HG03039 (cell line): ENCODE results near the gene ZBTB39.
"Not testable (repeated sequence)": the region's sequence is repeated elsewhere in the genome, so short reads cannot be mapped to it uniquely, and the experiment has no call there.

Experiments
- ATAC-seq: cut with Tn5 transposase; IDR thresholded peaks from one replicate; pipeline ENCODE4 v1.9.1; 2021; ENCODE audit warnings: mild to moderate bottlenecking, moderate library complexity; ENCODE audit not compliant: unreplicated experiment

The ZBTB39 gene

DNA sequence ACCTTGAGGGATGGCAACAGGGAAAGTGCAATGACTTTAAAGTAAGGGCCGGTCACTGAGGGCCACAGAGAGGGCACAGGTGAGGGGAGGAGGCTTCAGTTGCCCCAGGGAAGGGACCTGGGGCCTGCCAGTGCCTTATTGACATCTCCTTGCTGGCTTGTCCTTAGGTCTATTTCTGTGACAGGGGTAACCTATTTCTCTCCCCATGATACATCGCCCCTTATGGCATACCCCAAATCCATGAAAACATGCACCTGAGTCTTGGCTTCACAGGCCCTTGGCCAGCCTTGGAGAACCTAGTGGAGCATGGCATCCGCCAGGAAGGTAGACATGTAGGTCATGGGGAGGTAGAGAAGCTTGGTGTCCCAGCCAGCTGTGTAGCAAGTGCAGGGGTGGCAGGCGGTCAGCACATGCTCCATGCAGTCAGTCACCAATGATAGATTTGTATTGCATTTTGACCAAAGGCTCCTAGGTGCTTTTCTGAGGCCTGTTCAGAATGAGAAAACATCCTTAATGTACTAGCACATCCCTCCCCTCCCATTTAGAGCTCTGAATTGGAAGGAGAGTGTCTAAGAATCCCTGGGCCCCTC lies 25.3 kb downstream of the ZBTB39 start:
- ATAC-seq, result no peak

DNA sequence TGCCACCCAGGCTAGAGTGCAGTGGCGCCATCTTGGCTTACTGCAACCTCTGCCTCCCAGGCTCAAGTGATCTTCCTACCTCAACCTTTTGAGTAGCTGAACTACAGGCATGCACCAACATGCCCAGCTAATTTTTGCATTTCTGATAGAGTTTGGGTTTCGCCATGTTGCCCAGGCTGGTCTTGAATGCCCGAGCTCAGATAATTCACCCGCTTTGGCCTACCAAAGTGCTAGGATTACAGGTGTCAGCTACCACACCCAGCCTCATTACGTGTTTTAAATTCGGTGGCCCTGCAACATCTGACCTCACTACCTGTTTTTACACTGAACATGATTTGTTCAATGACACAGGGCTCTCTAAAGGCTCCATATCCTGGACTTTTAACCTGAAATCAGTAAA lies 26.1 kb downstream of the ZBTB39 start:
- ATAC-seq, result no peak

DNA sequence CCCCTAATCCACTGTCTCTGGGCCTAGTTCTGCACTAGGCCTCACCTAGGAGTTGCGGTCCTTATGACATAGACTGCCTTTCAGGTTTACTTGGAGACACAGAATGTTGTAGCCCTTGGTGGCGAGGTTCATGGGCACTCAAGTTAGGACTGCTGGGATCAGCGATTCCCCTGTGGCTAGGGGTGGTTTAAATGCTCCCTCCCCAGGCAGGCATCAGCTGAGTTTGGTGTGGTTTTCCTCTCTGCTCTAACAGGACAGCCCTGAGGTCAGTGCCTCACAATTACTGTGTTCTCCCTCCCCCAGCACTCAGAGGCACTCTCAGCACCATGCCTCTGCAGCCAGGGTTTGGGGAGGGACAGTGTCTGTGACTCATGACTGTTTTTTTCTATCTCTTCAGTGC lies 26.7 kb downstream of the ZBTB39 start:
- ATAC-seq, result no peak

DNA sequence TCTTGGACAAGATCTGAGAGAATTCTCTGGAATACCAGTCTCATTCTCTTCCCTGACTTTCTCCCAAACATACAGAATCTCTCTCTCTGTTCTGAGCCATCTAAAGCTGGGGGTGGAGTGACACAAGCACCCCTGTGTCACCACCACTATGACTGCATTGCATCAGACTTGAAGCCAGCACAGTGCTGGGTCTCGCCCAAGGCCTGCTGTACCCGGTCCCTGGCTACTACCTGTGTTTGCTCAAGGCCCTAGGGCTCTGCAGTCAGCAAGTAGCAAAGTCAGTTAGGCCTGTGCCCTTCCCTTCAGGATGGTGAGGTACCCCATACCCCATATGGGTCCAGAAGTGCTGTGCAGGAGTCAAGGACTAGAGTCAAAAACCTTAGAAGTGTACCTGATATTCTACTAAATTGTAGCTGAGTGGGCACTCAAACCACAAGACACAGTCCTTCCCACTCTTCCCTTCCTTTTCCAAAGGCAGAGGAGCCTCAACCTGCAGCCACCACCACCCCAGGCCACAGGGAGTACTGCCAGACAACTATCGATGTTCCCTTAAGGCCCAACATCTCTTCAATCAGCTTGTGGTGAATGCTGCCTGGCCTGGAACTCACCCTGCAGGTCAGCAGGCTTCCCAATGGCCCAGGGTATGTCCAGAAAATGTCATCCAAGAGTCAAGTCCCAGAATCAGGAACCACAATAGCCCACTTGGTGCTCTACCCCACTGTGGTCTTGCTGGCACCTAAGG lies 27.8 kb downstream of the ZBTB39 start:
- ATAC-seq, result no peak

DNA sequence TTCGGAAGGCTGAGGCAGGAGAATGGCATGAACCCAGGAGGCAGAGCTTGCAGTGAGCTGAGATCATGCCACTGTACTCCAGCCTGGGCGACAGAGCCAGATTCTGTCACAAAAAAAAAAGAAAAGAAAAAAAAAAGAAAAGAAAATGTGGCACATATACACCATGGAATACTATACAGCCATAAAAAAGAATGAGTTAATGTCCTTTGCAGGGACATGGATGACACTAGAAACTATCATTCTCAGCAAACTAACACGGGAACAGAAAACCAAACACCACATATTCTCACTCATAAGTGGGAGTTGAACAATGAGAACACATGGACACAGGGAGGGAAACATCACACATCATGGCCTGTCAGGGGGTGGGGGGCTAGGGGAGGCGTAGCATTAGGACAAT lies 29.0 kb downstream of the ZBTB39 start:
- ATAC-seq, result not testable (repeated sequence)

DNA sequence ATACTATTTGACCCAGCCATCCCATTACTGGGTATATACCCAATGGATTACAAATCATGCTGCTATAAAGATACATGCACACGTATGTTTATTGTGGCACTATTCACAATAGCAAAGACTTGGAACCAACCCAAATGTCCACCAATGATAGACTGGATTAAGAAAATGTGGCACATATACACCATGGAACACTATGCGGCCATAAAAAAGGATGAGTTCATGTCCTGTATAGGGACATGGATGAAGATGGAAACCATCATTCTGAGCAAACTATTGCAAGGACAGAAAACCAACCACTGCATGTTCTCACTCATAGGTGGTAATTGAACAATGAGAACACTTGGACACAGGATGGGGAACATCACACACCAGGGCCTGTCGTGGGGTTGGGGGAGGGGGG lies 32.1 kb downstream of the ZBTB39 start:
- not testable (repeated sequence) for ATAC-seq

DNA sequence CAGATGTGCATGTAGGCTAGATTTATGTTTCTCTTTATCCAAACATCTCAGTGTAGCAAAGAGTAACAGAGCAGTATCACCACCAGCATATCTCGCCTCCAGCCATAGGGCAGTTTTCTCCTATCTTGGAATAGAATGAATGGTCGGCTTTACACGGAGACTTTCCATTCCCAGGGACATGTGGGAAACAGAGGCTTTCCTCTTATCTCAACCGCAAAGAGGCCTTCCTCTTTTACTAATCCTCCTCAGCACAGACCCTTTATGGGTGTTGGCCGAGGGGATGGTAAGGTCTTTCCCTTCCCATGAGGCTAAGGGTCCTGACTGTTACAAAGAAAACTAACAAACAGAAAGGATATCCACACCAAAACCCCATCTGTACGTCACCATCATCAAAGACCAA lies 37.4 kb downstream of the ZBTB39 start:
- not testable (repeated sequence) for ATAC-seq

DNA sequence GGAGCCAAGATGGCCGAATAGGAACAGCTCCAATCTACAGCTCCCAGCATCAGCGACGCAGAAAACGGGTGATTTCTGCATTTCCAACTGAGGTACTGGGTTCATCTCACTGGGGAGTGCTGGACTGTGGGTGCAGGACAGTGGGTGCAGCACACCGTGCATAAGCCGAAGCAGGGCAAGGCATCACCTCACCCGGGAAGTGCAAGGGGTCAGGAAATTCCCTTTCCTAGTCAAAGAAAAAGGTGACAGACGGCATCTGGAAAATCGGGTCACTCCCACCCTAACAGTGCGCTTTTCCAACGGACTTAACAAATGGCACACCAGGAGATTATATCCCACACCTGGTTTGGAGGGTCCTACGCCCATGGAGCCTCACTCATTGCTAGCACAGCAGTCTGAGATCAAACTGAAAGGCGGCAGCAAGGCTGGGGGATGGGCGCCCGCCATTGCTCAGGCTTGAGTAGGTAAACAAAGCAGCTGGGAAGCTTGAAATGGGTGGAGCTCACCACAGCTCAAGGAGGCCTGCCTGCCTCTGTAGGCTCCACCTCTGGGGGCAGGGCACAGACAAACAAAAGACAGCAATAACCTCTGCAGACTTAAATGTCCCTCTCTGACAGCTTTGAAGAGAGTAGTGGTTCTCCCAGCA lies 40.2 kb downstream of the ZBTB39 start:
- not testable (repeated sequence) for ATAC-seq

DNA sequence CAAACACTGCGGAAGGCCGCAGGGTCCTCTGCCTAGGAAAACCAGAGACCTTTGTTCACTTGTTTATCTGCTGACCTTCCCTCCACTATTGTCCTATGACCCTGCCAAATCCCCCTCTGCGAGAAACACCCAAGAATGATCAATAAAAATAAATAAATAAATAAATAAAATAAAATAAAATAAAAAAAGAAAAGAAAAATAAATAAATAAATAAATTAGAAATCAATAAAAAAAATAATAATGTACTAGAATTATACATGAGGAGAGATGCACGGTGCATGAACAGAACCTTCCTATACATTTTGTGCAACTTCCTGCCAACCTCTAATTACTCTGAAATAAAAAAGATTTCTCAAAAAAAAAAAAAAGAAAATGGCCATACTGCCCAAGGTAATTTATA lies 41.2 kb downstream of the ZBTB39 start:
- ATAC-seq, result not testable (repeated sequence)

DNA sequence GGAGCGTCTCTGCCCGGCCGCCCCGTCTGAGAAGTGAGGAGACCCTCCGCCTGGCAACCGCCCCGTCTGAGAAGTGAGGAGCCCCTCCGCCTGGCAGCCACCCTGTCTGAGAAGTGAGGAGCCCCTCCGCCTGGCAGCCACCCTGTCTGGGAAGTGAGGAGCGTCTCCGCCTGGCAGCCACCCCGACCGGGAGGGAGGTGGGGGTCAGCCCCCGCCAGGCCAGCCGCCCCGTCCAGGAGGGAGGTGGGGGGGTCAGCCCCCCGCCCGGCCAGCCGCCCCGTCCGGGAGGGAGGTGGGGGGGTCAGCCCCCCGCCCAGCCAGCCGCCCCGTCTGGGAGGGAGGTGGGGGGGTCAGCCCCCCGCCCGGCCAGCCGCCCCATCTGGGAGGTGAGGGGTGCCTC lies 42.8 kb downstream of the ZBTB39 start:
- not testable (repeated sequence) for ATAC-seq

DNA sequence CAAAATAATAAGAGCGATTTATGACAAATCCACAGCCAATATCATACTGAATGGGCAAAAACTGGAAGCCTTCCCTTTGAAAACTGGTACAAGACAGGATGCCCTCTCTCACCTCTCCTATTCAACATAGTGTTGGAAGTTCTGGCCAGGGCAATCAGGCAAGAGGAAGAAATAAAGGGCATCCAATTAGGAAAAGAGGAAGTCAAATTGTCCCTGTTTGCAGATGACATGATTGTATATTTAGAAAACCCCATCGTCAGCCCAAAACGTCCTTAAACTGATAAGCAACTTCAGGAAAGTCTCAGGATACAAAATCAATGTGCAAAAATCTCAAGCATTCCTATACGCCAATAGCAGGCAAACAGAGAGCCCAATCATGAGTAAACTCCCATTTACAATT lies 44.1 kb downstream of the ZBTB39 start:
- ATAC-seq, result not testable (repeated sequence)

DNA sequence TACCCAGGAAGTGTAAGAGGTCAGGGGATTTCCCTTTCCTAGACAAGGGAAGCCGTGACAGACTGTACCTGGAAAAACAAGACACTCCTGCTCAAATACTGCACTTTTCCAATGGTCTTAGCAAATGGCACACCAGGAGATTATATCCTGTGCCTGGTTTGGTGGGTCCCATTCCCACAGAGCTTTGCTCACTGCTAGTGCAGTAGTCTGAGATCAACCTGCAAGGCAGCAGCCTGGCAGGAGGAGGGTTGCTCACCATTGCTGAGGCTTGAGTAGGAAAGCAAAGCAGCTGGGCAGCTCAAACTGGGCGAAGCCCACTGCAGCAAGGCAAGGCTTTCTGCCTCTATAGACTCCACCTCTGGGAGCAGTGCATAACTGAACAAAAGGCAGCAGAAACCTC lies 47.9 kb downstream of the ZBTB39 start:
- ATAC-seq, result no peak

DNA sequence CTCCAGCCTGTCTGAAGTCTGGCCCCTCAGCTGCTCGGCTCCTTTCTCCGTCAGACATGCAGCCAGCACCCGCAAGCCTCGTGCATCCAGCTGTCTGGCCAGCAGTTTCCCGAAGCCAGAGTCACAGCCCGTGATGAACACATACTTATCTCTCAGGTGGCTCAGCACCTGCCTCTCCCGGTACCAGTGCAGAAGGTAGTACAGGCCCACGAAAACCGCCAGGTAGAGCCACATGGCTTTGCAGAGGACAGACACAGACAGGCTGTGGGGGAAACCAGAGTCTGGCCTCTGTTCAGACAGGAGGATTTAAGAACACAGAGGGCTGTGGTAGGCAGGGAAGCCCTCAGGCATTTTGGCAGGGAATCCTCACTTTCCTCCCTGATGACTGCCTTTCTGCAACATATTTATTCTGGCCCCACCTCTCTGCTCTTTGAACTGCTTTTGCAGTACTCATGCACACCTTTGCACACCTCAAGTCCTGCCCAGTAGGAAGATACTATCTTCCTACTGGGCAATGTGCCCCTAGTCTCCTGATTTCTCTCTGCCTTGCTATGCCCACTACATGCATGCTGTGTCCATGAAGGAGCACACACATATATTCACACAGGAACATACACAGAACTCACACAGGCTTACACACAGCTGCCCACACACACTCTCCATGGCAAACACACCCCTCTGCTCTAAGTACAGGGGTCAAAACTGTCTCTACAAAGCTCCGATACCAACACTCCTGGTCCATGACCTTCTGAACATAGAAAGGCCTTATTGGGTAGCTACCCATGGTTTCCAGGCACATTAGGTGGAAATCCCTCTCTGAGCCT lies 48.9 kb downstream of the ZBTB39 start, which contains the start of gene RDH16:
RDH16 (minus strand) TSS at position 380 of the 824 bp plus-strand sequence; CDS start at position 234, 146 bp downstream.
- ATAC-seq, result no peak

DNA sequence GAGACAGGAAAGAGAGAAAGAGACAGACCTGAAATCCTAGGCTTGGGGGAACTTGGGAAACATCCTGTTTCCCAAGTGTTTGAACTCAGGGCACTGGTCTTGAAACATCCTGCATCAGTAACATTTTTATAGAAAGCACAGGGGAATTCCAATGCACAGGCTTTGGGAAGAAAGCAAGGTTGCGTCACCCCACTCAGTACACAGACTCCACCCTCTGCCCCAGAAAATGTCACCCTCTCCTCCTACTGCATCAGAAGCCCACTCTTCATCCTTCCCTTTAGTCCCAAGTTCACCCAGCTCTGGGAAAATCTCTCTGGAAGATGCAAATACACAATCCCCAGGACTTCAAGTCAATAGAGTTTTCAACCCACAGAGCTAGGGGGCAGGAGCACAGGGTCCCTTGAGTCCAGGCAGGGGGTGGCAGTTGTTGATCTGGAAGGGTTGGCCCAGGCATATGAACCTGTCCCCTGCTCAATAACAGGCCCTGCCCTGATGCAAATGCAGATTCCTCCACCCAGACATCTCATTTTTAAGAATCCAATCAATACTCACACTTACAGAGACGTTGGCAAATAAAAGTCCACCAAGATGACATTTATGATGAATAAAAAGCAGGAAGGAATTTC lies 50.6 kb downstream of the ZBTB39 start:
- ATAC-seq, result no peak

DNA sequence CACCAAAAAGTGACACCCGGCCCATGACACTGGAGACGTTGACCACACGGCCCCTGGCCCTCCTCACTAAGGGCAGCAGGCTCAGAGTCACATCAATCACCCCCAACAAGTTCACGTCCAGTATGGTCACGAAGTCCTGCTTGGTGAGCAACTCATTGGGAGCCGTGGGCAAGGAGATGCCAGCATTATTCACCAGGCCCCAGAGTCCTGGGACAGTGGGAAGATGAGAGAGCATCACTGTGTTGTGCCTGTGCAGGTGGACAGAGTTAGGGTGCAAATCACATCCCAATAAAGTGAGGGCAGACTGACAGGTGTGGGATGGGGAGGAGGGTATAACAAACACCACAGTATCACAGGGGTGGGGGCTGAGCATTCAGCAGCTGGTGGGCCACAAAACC lies 51.4 kb downstream of the ZBTB39 start:
- no peak for ATAC-seq

DNA sequence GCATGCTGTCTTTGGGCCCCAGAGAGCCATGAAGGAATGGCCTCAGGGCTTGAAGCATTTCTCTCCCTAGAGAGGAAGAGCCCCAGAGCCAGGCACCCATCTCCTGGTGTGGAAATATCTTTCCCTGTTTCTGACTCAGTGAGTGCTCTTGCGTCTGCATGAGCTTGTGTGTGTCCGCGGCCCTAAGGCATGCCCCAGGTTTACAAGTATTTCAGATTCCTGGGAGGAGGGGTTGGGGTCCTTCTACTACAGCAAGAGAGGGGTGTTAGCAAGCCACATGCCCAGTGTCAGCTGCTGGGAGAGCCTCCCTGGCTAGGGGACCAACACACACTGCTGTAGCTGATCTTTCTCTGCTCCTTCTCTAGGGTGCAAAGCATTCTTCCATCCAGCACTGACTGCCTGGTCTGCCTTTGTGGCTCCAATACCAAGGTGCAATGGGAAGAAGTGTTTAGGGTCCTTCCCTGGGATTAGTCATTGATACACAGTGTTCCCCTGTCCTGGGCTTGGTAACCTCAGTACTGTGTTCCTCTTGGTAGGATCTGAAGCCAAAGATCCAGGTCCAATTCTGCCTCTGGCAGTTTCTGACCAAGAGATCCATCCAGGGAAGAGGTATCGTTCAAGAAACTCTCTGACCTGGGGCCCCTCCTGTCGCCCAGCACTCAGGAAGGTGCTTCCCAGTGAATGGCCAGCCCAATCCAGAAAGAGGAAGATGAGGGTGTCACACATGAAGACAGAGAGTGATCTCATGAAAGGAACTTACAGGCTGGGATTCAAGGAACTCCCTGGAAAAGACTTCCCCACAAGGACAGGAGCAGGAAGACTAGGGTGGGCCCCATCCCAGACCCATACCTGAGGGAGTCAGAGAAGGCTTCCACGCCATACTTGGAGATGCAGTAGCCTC lies 52.0 kb downstream of the ZBTB39 start:
- ATAC-seq, result no peak

DNA sequence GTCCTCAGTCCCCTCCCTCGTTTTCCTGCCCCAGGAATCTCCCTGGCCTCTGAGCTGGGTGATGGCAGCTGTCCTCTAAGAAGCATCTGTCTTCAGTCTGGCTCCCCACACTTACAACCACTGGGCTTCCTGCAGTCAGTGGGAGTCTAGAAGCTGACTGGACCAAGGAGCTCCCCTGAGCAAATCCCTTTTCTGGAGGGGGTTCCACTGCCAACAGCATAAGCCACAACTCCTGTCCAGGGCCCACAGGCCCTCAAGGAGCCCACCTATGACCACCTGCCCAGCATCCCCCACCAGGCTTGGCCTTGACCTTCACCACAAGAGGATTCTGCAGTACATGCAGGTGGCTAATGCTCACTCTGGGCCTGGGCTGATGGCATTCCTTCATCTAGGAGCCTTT lies 53.0 kb downstream of the ZBTB39 start:
- no peak for ATAC-seq

DNA sequence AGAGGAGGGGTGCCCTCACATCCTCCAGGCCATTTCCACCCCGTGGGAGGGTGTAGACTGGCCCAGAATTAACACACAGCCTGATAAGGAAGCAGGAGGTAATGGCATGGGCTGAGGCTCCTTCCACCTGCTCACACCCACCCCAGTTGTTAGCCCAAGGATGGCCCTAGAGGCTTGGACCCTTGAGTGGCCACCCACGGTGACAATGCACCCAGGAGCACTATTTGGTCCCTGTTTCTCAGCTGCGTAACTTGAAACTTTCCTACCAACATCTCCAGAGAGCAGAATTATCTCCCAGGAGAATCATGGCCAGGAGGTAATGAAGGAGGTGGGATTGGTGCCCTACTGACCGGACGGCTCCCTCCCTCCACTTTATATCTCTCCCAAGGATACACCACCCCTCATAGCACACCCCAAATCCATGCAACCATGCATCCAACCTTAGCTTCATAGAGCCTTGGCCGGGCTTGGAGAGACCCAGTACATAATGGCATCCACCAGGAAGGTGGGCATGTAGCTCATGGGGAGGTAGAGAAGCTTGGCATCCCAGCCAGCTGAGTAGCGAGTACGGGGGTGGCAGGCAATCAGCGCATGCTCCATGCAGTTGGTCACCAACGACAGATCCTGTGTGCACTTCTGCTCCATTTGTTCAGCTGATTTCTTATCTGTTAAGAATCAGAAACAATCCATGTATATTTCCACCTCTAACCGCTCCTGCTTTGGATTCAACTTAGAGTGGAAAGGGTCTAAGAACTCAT lies 54.6 kb downstream of the ZBTB39 start:
- ATAC-seq, result no peak

DNA sequence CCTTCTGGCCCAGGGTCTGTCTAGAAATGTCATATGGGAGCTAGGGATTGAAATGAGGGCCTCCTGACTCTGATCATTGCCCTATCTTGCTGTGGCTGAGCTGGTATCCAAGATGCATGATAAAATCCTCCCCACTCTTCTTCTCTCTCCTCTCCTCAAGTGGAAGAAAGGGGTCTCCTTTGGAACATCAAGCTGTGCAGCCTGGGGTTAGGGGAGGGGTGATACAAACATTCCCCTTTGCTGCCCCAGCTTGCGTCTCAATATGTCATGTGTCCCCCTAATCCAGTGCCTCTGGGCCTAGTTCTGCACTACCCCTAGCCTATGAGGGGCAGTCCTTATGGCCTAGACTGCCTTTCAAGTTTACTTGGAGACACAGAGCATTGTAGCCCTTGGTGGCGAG lies 57.5 kb downstream of the ZBTB39 start:
- ATAC-seq, result no peak
